HEK293T (cell line): ENCODE data around the gene PLEKHG2.
"Not testable (repeated sequence)": the region's sequence is repeated elsewhere in the genome, so short reads cannot be mapped to it uniquely, and the experiment has no call there.

Experiments
- ARNT ChIP-seq: fragments of 450-650 bp; IDR thresholded peaks from 2 replicates; pipeline ENCODE4 v1.6.1; 2017; ENCODE audit warnings: mild to moderate bottlenecking
- BHLHE40 ChIP-seq: fragments of 450-650 bp; IDR thresholded peaks from 2 replicates; pipeline ENCODE4 v1.6.1; 2016; ENCODE audit warnings: mild to moderate bottlenecking, moderate library complexity, borderline replicate concordance
- ELF4 ChIP-seq: fragments of 450-650 bp; IDR thresholded peaks from 2 replicates; pipeline ENCODE4 v1.6.1; 2017; ENCODE audit warnings: antibody characterized with exemption
- FOXA1 ChIP-seq: fragments of 450-650 bp; IDR thresholded peaks from 2 replicates; pipeline ENCODE4 v1.6.1; 2016; ENCODE audit warnings: mild to moderate bottlenecking
- FOXK2 ChIP-seq: fragments of 450-650 bp; IDR thresholded peaks from 2 replicates; pipeline ENCODE4 v1.6.1; 2016; ENCODE audit warnings: mild to moderate bottlenecking
- FOXM1 ChIP-seq: fragments of 450-650 bp; IDR thresholded peaks from 2 replicates; pipeline ENCODE4 v1.6.1; 2017; ENCODE audit warnings: mild to moderate bottlenecking, borderline replicate concordance
- HDGF ChIP-seq: fragments of 450-650 bp; IDR thresholded peaks from 2 replicates; pipeline ENCODE4 v1.6.1; 2017; ENCODE audit warnings: antibody characterized with exemption, borderline replicate concordance
- LEF1 ChIP-seq: fragments of 450-650 bp; IDR thresholded peaks from 2 replicates; pipeline ENCODE4 v1.6.1; 2017; ENCODE audit warnings: mild to moderate bottlenecking, borderline replicate concordance
- NFRKB ChIP-seq: fragments of 450-650 bp; IDR thresholded peaks from 2 replicates; pipeline ENCODE4 v1.6.1; 2016; ENCODE audit warnings: mild to moderate bottlenecking, moderate library complexity
- SP1 ChIP-seq: fragments of 450-650 bp; IDR thresholded peaks from 2 replicates; pipeline ENCODE4 v1.6.1; 2017
- SUZ12 ChIP-seq: fragments of 450-650 bp; IDR thresholded peaks from 2 replicates; pipeline ENCODE4 v1.6.1; 2016; ENCODE audit warnings: mild to moderate bottlenecking
- TARDBP ChIP-seq: fragments of 450-650 bp; IDR thresholded peaks from 2 replicates; pipeline ENCODE4 v1.6.1; 2016
- ZNF384 ChIP-seq: fragments of 450-650 bp; IDR thresholded peaks from 2 replicates; pipeline ENCODE4 v1.6.1; 2016

- TF ChIP-seq NFRKB, SP1, TARDBP, FOXA1, ARNT, LEF1, ELF4, FOXM1, FOXK2, HDGF, ZNF384, BHLHE40, SUZ12: not testable (repeated sequence)
Observed at GRCh38 chr19:39379366-39379765, 33.1 kb upstream of the PLEKHG2 start.
